WTC11 (cell line): Measurements from ENCODE around the gene TUBD1. TPM values are rescaled to one million over a fixed set of nuclear protein-coding genes. Genes with fewer than 3 reads are reported as not detected.

Experiments used
- ATAC-seq: fragments of 200-7000 bp; cut with Tn5 transposase; 2 replicates; pipeline ENCODE4 v1.10.0; 2021; ENCODE audit warnings: mild to moderate bottlenecking, moderate library complexity
- CTCF ChIA-PET: fragments of 300-600 bp; sonication (Branson Sonifier 250); formaldehyde crosslinking; loops from one replicate; lab custom pipeline; 2021; ENCODE audit warnings: antibody characterized with exemption; lab: Charles Lee
- POLR2A ChIA-PET: fragments of 350-600 bp; sonication (Branson Sonifier 250); formaldehyde crosslinking; loops from one replicate; lab custom pipeline; 2021; ENCODE audit warnings: antibody characterized with exemption; lab: Charles Lee
- DNase-seq: peaks from one replicate; pipeline ENCODE4 v3.0.0; 2021; ENCODE audit warnings: low spot score
- H3K27ac Mint-ChIP-seq: 2 replicates; pipeline ENCODE4 v1.8.0; 2021; ENCODE audit warnings: mixed read lengths
- H3K27me3 Mint-ChIP-seq: 2 replicates; pipeline ENCODE4 v1.8.0; 2021; ENCODE audit warnings: low read depth, mild to moderate bottlenecking, moderate library complexity, mixed read lengths
- H3K36me3 Mint-ChIP-seq: 2 replicates; pipeline ENCODE4 v1.8.0; 2021; ENCODE audit warnings: mixed read lengths
- H3K4me1 Mint-ChIP-seq: 2 replicates; pipeline ENCODE4 v1.8.0; 2022; ENCODE audit warnings: mixed read lengths
- H3K4me3 Mint-ChIP-seq: 2 replicates; pipeline ENCODE4 v1.8.0; 2021; ENCODE audit warnings: mild to moderate bottlenecking, moderate library complexity, mixed read lengths
- H3K9me3 Mint-ChIP-seq: 2 replicates; pipeline ENCODE4 v1.8.0; 2021; ENCODE audit warnings: mixed read lengths
- CREM ChIP-seq: sonication (generic); formaldehyde crosslinking; IDR thresholded peaks from 2 replicates; pipeline ENCODE4 v1.8.1; 2022; ENCODE audit warnings: mild to moderate bottlenecking, missing genetic modification reagents, moderate library complexity
- ERG ChIP-seq: fragments of 250-450 bp; sonication (Bioruptor Pico); IDR thresholded peaks from 2 replicates; pipeline ENCODE4 v1.8.0; 2021; ENCODE audit warnings: mild to moderate bottlenecking
- NFATC4 ChIP-seq: fragments of 250-450 bp; sonication (Bioruptor Pico); IDR thresholded peaks from 2 replicates; pipeline ENCODE4 v1.9.0; 2021; ENCODE audit warnings: mild to moderate bottlenecking
- NR1H2 ChIP-seq: sonication (generic); formaldehyde crosslinking; IDR thresholded peaks from 2 replicates; pipeline ENCODE4 v1.9.0; 2021; ENCODE audit warnings: mild to moderate bottlenecking, moderate library complexity, missing genetic modification reagents
- STAT6 ChIP-seq: sonication (generic); formaldehyde crosslinking; conservative IDR thresholded peaks from 2 replicates; pipeline ENCODE4 v1.8.1; 2023; ENCODE audit warnings: mild to moderate bottlenecking, low read depth, missing genetic modification reagents, moderate library complexity
- ZNF219 ChIP-seq: sonication (generic); formaldehyde crosslinking; IDR thresholded peaks from 2 replicates; pipeline ENCODE4 v1.8.0; 2023; ENCODE audit warnings: missing genetic modification reagents, mild to moderate bottlenecking, borderline replicate concordance
- microRNA-seq: library from miRNA; unstranded; fragments of <30 nt; microRNA quantifications from one replicate; pipeline ENCODE4 v1.2.0, GENCODE V29; 2022; ENCODE audit warnings: borderline number of aligned reads
- total RNA-seq: library from RNA; stranded (reverse); gene quantifications from 3 replicates; pipeline ENCODE4 v1.2.3, GENCODE V29; 2021

TUBD1 gene
- total RNA-seq, 1 experiment from 2014 or later, result 12.0 TPM

GRCh38 chr17:59810894-59811153 lies 81.9 kb downstream of the TUBD1 start:
- ATAC-seq, result no peak
- CTCF ChIA-PET, result interaction anchor here (0.6 kb wide), 1 partner anchor 17 kb away, joined by 4 read pairs; no protein-coding TSS in a partner anchor
- no peak for DNase-seq
- H3K27me3 Mint-ChIP-seq, result no peaks in the 10 kb centered on the region
- TF ChIP-seq STAT6, result no peak
- TF ChIP-seq NR1H2 (CRISPR knock-in tag), result no peak
- TF ChIP-seq NFATC4, result no peak
- TF ChIP-seq ERG (CRISPR knock-in tag), result no peak
- TF ChIP-seq ZNF219 (CRISPR knock-in tag), result no peak
- no peak for TF ChIP-seq CREM (CRISPR knock-in tag)
- no peak overlapping the region for H3K4me3 Mint-ChIP-seq
- H3K36me3 Mint-ChIP-seq, result peaks cover 14% of the 10 kb centered on the region
- POLR2A ChIA-PET, result no interaction called here
- no peaks in the 10 kb centered on the region for H3K4me1 Mint-ChIP-seq
- H3K27ac Mint-ChIP-seq, result no peak overlapping the region
- H3K9me3 Mint-ChIP-seq, result no peaks in the 10 kb centered on the region

Small RNA genes within 50 kb of the gene (microRNA-seq; reads per million reads assigned to microRNA genes)
- 6,425 reads per million, percentile 98 among the genes with 10 or more reads in this experiment for gene MIR21

Other genes starting within 250 kb of the TUBD1 start
- gene PTRH2, start 185.5 kb downstream of the TUBD1 start, total RNA-seq, result 30.0 to 32.6 TPM (median 30.5 TPM) in 3 replicates
- gene VMP1, start 185.3 kb downstream of the TUBD1 start, total RNA-seq, result 72.8 to 79.1 TPM (median 72.9 TPM) in 3 replicates
- gene RPS6KB1, start 178 bp upstream of the TUBD1 start, total RNA-seq, result 21.6 to 27.1 TPM (median 22.5 TPM) in 3 replicates
- gene RNFT1, start 71.8 kb upstream of the TUBD1 start, total RNA-seq, result 4.0 to 4.9 TPM (median 4.8 TPM) in 3 replicates
- gene HEATR6, start 186.0 kb upstream of the TUBD1 start, total RNA-seq, result 20.7 to 23.1 TPM (median 21.3 TPM) in 3 replicates